ENCODE data around the gene CLSTN2. TPM values are rescaled to one million over a fixed set of nuclear protein-coding genes. Genes with fewer than 3 reads are reported as not detected.

The CLSTN2 gene
- total RNA-seq, 1 experiment from 2014 or later: 0.68 TPM

DNA sequence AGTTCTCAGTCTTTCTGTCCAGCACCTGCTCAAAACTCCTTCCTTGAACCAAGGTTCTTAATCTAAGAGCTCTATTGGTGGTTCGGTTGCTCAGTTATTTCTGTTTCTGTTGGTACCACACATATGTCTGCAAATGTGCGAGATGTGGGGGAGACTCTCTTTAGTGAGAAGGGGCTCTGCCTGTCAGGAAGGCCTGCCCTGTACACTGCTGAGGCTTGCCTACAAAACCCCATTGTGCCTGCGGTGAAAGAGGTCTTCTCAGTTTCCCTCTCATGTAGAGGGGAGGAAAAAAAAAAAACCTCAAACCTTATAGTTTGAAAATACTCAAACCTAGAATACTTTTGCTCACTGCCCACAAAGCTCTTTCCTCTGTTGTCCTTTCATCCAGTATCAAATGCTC, 142.4 kb downstream of the CLSTN2 start:
- no peaks in the 10 kb centered on the region for H4K20me1 ChIP-seq (ENCODE audit: control insufficient read depth, insufficient read depth, insufficient read length)
- H2BK15ac ChIP-seq (ENCODE audit: low read depth, low read length): no peak overlapping the region
- H3K9ac ChIP-seq (ENCODE audit: extremely low read depth, insufficient read length, low read length): no peak overlapping the region
- H3K4ac ChIP-seq (ENCODE audit: low read depth, low read length): no peak overlapping the region
- no peak overlapping the region for H3K4me2 ChIP-seq (ENCODE audit: insufficient read depth, insufficient read length, low read length)
- no peak overlapping the region for H2BK20ac ChIP-seq (ENCODE audit: low read depth, low read length, poor library complexity, severe bottlenecking)
- H3K56ac ChIP-seq (ENCODE audit: insufficient read length, low read depth, low read length): no peak overlapping the region
- H3K79me2 ChIP-seq (ENCODE audit: insufficient read depth, low read length): no peaks in the 10 kb centered on the region
- no peak overlapping the region for H2AFZ ChIP-seq (ENCODE audit: low read length)
- Mint-ChIP-seq H3K27me3 (ENCODE audit: low read depth) (peaks cover 3% of the 10 kb centered on the region), H3K4me3 (no peak overlapping the region), H3K4me1 (peaks cover 7% of the 10 kb centered on the region in 2 experiments), H3K36me3 (ENCODE audit: insufficient read depth in 1 of 3, low read depth in 3 of 3) (no peaks in the 10 kb centered on the region; a peak in 1 of 7 replicates), H3K9me3 (no peaks in the 10 kb centered on the region), H3K27ac (no peak overlapping the region)
- H3K23ac ChIP-seq (ENCODE audit: insufficient read length, low read depth, low read length): no peak overlapping the region
- H4K5ac ChIP-seq (ENCODE audit: insufficient read length, low read depth, low read length): no peak overlapping the region
- H3K23me2 ChIP-seq (ENCODE audit: insufficient read length, low read depth, low read length, poor library complexity, severe bottlenecking): no peaks in the 10 kb centered on the region
- no peaks in the 10 kb centered on the region for H3K4me1 ChIP-seq (ENCODE audit: insufficient read depth, low read length)
- no peak overlapping the region for H4K8ac ChIP-seq (replicated peaks; ENCODE audit: insufficient read length, low read depth, low read length)
- H3T11ph ChIP-seq (ENCODE audit: low read length): no peak overlapping the region
- no peak overlapping the region for H4K91ac ChIP-seq (ENCODE audit: insufficient read length, low read depth, low read length)
- H3K79me1 ChIP-seq (ENCODE audit: insufficient read depth, low read depth, low read length, poor library complexity, severe bottlenecking): no peaks in the 10 kb centered on the region
- H3K27ac ChIP-seq (ENCODE audit: insufficient read length, low read depth, low read length): no peak overlapping the region
- DNase-seq: no peak
- H2BK5ac ChIP-seq (ENCODE audit: insufficient read length, low read length): no peak overlapping the region
- H2BK120ac ChIP-seq (ENCODE audit: low read depth, low read length, poor library complexity, severe bottlenecking): no peak overlapping the region
- H2BK12ac ChIP-seq (ENCODE audit: insufficient read length, low read depth, low read length): no peak overlapping the region
- TF ChIP-seq, protein P1, sequence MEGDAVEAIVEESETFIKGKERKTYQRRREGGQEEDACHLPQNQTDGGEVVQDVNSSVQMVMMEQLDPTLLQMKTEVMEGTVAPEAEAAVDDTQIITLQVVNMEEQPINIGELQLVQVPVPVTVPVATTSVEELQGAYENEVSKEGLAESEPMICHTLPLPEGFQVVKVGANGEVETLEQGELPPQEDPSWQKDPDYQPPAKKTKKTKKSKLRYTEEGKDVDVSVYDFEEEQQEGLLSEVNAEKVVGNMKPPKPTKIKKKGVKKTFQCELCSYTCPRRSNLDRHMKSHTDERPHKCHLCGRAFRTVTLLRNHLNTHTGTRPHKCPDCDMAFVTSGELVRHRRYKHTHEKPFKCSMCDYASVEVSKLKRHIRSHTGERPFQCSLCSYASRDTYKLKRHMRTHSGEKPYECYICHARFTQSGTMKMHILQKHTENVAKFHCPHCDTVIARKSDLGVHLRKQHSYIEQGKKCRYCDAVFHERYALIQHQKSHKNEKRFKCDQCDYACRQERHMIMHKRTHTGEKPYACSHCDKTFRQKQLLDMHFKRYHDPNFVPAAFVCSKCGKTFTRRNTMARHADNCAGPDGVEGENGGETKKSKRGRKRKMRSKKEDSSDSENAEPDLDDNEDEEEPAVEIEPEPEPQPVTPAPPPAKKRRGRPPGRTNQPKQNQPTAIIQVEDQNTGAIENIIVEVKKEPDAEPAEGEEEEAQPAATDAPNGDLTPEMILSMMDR (conservative IDR thresholded peaks at IDR 0.05): no peak
- no CpG with 5 or more reads among the region's 3 CpGs for WGBS (ENCODE audit: extremely low coverage, insufficient read length, low lambda C conversion rate)
- H2AK5ac ChIP-seq (ENCODE audit: insufficient read length, low read length): no peak overlapping the region
- H3K27me3 ChIP-seq (ENCODE audit: insufficient read depth, low read length): no peaks in the 10 kb centered on the region
- no peak overlapping the region for H3K14ac ChIP-seq (ENCODE audit: insufficient read depth, low read length)
- no peak overlapping the region for H3K18ac ChIP-seq (ENCODE audit: insufficient read length, low read depth, low read length)
- no peaks in the 10 kb centered on the region for H3K9me3 ChIP-seq (ENCODE audit: control insufficient read depth, low read depth, low read length)

Measured in H9 (cell line).